Cardiac muscle cell (in vitro differentiated cells and primary cell): ENCODE results near the gene PODN. TPM values are rescaled to one million over a fixed set of nuclear protein-coding genes. Genes with fewer than 3 reads are reported as not detected.

Source experiments
- DNase-seq, 2 donors: peaks; one replicate each; pipeline versions ENCODE4 v3.0.0 to v3.0.0-alpha.2; 2010 to 2017; ENCODE audit warnings: low read depth in 1 of 2, low spot score in 1 of 2
- H3K27ac ChIP-seq: fragments of 200-600 bp; sonication (generic); 2 replicates; pipeline ENCODE4 v1.5.1; 2016
- H3K27me3 ChIP-seq: fragments of 200-600 bp; sonication (generic); 2 replicates; pipeline ENCODE4 v1.6.0; 2016; ENCODE audit warnings: control low read depth
- H3K36me3 ChIP-seq: fragments of 200-600 bp; sonication (generic); 2 replicates; pipeline ENCODE4 v1.5.1; 2016; ENCODE audit warnings: control low read depth
- H3K4me1 ChIP-seq: fragments of 200-600 bp; sonication (generic); 2 replicates; pipeline ENCODE4 v1.8.1; 2017; ENCODE audit warnings: low read depth, mild to moderate bottlenecking, mixed run types
- H3K4me3 ChIP-seq: fragments of 200-600 bp; sonication (generic); 2 replicates; pipeline ENCODE4 v1.5.1; 2016; ENCODE audit warnings: mild to moderate bottlenecking
- H3K9me3 ChIP-seq: fragments of 200-600 bp; sonication (generic); 2 replicates; pipeline ENCODE4 v1.5.1; 2017; ENCODE audit warnings: low read depth, mild to moderate bottlenecking, control low read depth
- CTCF ChIP-seq: IDR thresholded peaks from 2 replicates; pipeline ENCODE4 v1.5.1; 2012; ENCODE audit warnings: low read depth, mild to moderate bottlenecking, low read length
- polyA plus RNA-seq: library from polyadenylated mRNA; unstranded; fragments of >200 nt; fragmentation: Nextera tagmentation; extraction: Ambion mirVana; gene quantifications from 2 replicates; pipeline ENCODE4 v1.2.1, GENCODE V29; 2016
- total RNA-seq: library from RNA; depleted of rRNA; stranded (reverse); fragments of >200 nt; gene quantifications from 2 replicates; pipeline ENCODE4 v1.2.3, GENCODE V29; 2016

PODN gene
- total and polyA plus RNA-seq, 2 experiments from 2014 or later, result 2.8 to 6.5 TPM

DNA sequence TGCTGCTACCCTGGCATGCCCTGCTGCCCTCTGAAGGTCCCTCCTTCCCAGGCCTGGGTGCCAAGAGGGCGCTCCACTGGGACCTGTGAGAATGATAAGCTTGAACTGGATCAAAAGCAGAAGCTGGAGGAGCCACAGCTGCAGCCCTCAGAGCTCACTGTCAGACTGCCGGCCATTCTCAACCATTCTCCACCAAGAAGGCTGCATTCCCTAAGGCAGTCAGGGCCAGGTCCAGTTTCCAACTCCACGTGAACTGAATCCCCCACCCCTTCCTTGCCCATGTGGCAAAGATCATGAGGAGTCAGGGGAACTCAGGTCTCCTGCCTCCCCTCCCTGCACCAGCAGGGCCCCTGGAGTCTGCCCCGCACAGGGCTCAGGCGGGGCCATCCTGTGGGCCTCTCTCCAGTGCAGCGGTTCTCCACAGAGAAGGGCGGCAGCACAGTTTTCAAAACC, 61.0 kb downstream of the PODN start:
- Histone ChIP-seq H3K4me1 (peaks cover 4% of the 10 kb centered on the region), H3K9me3 (no peaks in the 10 kb centered on the region), H3K27ac (no peak overlapping the region), H3K36me3 (no peaks in the 10 kb centered on the region), H3K4me3 (no peak overlapping the region), H3K27me3 (no peaks in the 10 kb centered on the region)
- no peak for TF ChIP-seq CTCF
- DNase-seq, result no peak

GRCh38 chr1:53123453-53124140, 61.6 kb downstream of the PODN start:
- Histone ChIP-seq H3K4me3 (no peak overlapping the region), H3K27me3 (no peaks in the 10 kb centered on the region), H3K27ac (no peak overlapping the region), H3K9me3 (no peaks in the 10 kb centered on the region), H3K36me3 (no peaks in the 10 kb centered on the region), H3K4me1 (peaks cover 4% of the 10 kb centered on the region)
- DNase-seq, result peak in 1 of 2 donors; percentile 81
- TF ChIP-seq CTCF, result no peak

GRCh38 chr1:53125122-53125521, 63.1 kb downstream of the PODN start:
- TF ChIP-seq CTCF, result no peak
- H3K4me1 ChIP-seq, result peaks cover 9% of the 10 kb centered on the region
- H3K4me3 ChIP-seq, result no peak overlapping the region
- no peak overlapping the region for H3K27ac ChIP-seq
- DNase-seq, result no peak
- H3K27me3 ChIP-seq, result no peaks in the 10 kb centered on the region
- H3K9me3 ChIP-seq, result no peaks in the 10 kb centered on the region
- no peaks in the 10 kb centered on the region for H3K36me3 ChIP-seq

GRCh38 chr1:53125623-53126360, 63.8 kb downstream of the PODN start:
- TF ChIP-seq CTCF, result no peak
- no peak overlapping the region for H3K4me3 ChIP-seq
- no peak for DNase-seq
- H3K27ac ChIP-seq, result no peak overlapping the region
- no peaks in the 10 kb centered on the region for H3K36me3 ChIP-seq
- H3K27me3 ChIP-seq, result no peaks in the 10 kb centered on the region
- H3K9me3 ChIP-seq, result no peaks in the 10 kb centered on the region
- peaks cover 9% of the 10 kb centered on the region for H3K4me1 ChIP-seq

DNA sequence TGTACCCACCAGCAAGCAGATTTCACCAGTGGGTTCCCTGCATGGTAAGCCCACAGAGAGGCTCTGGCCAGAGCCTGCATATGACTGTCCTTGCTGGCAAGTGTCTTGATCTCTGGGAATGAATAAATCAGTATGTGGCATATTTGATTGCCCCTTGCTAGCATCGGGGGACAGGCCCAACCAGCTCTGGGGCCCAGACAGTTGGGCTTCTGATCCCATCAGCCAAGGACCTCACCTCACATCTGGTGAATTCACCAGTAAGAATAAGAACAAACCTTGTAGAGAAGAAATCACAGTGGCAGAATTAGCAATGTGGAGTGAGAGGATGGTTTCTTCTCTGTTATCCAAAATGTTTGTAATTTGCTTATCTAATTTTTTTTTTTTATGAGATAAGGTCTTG, 64.5 kb downstream of the PODN start:
- H3K36me3 ChIP-seq, result no peaks in the 10 kb centered on the region
- no peak for TF ChIP-seq CTCF
- no peak overlapping the region for H3K27ac ChIP-seq
- no peaks in the 10 kb centered on the region for H3K27me3 ChIP-seq
- no peak overlapping the region for H3K4me3 ChIP-seq
- H3K9me3 ChIP-seq, result no peaks in the 10 kb centered on the region
- H3K4me1 ChIP-seq, result peaks cover 9% of the 10 kb centered on the region
- no peak for DNase-seq
